ENCODE results near the gene FKBP5. TPM values are rescaled to one million over a fixed set of nuclear protein-coding genes. Genes with fewer than 3 reads are reported as not detected.

The FKBP5 gene
- total RNA-seq, 1 donor from 2014 or later, result 5.9 TPM

GRCh38 chr6:35558571-35558970 lies 130.1 kb downstream of the FKBP5 start:
- DNase-seq (ENCODE audit: low spot score, unreplicated experiment), result no peak
- peaks cover 5% of the 10 kb centered on the region for H3K4me1 Mint-ChIP-seq (ENCODE audit: low read depth)
- H3K9me3 Mint-ChIP-seq (ENCODE audit: low read depth), result no peaks in the 10 kb centered on the region
- no peaks in the 10 kb centered on the region for H3K36me3 Mint-ChIP-seq (ENCODE audit: insufficient read depth)
- no peak for TF ChIP-seq CTCF (IDR thresholded peaks at IDR 0.05; ENCODE audit: unreplicated experiment)
- peaks cover 4% of the 10 kb centered on the region for H3K27me3 Mint-ChIP-seq
- H3K27ac Mint-ChIP-seq, result no peak overlapping the region
- no peak overlapping the region for H3K4me3 Mint-ChIP-seq (ENCODE audit: low read depth)

DNA sequence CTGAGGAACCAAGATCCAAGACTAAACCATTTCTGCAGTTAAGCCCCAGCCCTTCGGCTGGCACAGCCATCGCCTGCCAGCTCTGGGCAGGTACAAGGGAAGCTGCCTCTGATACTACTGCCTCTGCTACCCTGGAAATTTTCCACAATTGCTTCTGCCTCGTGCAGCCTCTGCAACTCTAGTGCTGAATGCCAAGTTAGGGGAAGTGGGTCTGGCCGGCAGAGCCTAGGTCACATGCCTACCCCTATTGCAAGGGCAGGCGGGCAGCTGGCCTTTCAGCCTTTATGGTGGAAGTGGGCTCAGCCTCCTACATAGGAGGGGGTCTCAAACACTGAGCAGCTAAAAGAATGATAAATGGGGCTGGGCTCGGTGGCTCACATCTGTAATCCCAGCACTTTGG lies 131.5 kb downstream of the FKBP5 start:
- no peak for DNase-seq (ENCODE audit: low spot score, unreplicated experiment)
- no peaks in the 10 kb centered on the region for H3K9me3 Mint-ChIP-seq (ENCODE audit: low read depth)
- H3K4me3 Mint-ChIP-seq (ENCODE audit: low read depth), result no peak overlapping the region

DNA sequence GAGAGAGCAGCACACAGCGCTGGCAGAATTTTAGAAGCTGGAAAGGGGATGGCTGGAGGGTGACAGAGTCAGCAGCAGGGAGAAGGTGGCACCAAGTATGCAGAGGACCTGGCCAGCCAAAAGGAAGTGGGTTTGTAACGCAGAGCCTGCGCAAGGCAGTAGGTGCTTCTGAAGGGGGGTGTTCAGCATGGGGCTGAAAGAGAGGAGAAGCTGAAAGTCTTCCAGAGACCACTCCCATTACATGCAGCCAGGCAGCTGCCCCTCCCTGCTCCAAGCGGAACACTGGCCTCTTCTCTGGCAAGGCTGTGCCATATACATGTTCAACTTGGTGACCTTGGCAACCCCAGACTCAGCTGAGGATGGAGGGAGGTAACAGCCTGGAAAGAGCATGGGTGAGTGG lies 133.9 kb downstream of the FKBP5 start:
- no peaks in the 10 kb centered on the region for H3K27me3 Mint-ChIP-seq
- TF ChIP-seq CTCF (IDR thresholded peaks at IDR 0.05; ENCODE audit: unreplicated experiment), result no peak
- no peak overlapping the region for H3K4me3 Mint-ChIP-seq (ENCODE audit: low read depth)
- no peak overlapping the region for H3K27ac Mint-ChIP-seq
- peaks cover 4% of the 10 kb centered on the region for H3K4me1 Mint-ChIP-seq (ENCODE audit: low read depth)
- H3K9me3 Mint-ChIP-seq (ENCODE audit: low read depth), result peaks cover 4% of the 10 kb centered on the region
- no peak for DNase-seq (ENCODE audit: low spot score, unreplicated experiment)
- H3K36me3 Mint-ChIP-seq (ENCODE audit: insufficient read depth), result peaks cover 2% of the 10 kb centered on the region

More for the DNA sequence above, 131.5 kb downstream of the FKBP5 start:
- H3K4me1 Mint-ChIP-seq (ENCODE audit: low read depth), result peaks cover 5% of the 10 kb centered on the region
- H3K27me3 Mint-ChIP-seq, result no peaks in the 10 kb centered on the region
- no peak for TF ChIP-seq CTCF (IDR thresholded peaks at IDR 0.05; ENCODE audit: unreplicated experiment)
- H3K36me3 Mint-ChIP-seq (ENCODE audit: insufficient read depth), result no peaks in the 10 kb centered on the region
- no peak overlapping the region for H3K27ac Mint-ChIP-seq

DNA sequence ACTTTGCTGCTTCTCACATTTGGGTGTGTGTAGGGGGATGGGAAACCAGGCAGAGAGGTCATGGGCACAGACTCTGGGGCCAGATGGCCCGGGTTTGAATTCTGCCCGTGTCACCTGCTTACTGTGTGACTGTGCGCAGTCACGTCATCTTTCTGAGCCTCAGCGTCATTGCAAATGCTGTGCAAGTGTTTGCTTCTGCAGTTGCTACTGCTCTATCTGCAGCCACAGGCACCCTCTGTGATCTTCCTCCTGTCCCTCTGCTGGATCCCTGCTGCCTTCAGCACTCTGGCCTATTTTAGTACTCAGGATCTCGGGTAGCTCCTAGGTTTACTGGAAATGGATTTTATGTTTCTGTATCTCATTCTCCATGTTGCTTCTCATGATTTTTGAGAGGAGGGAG lies 135.4 kb downstream of the FKBP5 start:
- Mint-ChIP-seq H3K36me3 (ENCODE audit: insufficient read depth) (peaks cover 2% of the 10 kb centered on the region), H3K27me3 (no peaks in the 10 kb centered on the region), H3K27ac (no peak overlapping the region), H3K9me3 (ENCODE audit: low read depth) (peaks cover 4% of the 10 kb centered on the region), H3K4me3 (ENCODE audit: low read depth) (no peak overlapping the region), H3K4me1 (ENCODE audit: low read depth) (no peaks in the 10 kb centered on the region)
- TF ChIP-seq CTCF (IDR thresholded peaks at IDR 0.05; ENCODE audit: unreplicated experiment), result no peak
- DNase-seq (ENCODE audit: low spot score, unreplicated experiment), result no peak

- no peak for DNase-seq (ENCODE audit: low spot score, unreplicated experiment)
- TF ChIP-seq CTCF (IDR thresholded peaks at IDR 0.05; ENCODE audit: unreplicated experiment), result peak; percentile 76
- Mint-ChIP-seq H3K27me3 (peaks cover 7% of the 10 kb centered on the region), H3K36me3 (ENCODE audit: insufficient read depth) (peaks cover 2% of the 10 kb centered on the region), H3K4me3 (ENCODE audit: low read depth) (no peak overlapping the region), H3K4me1 (ENCODE audit: low read depth) (no peaks in the 10 kb centered on the region), H3K27ac (no peak overlapping the region), H3K9me3 (ENCODE audit: low read depth) (peaks cover 4% of the 10 kb centered on the region)
Observed at GRCh38 chr6:35552285-35552917, 136.3 kb downstream of the FKBP5 start.
